Natural killer cell (primary cell): ENCODE measurements around the gene ILRUN. TPM values are rescaled to one million over a fixed set of nuclear protein-coding genes. Genes with fewer than 3 reads are reported as not detected.

ENCODE experiments used
- ATAC-seq, 3 donors: fragments of 150-1000 bp in 2 of 3; fragments of 200-7000 bp in 1 of 3; cut with Tn5 transposase; 1 replicate in 1 of 3; 2 replicates in 2 of 3; pipeline ENCODE4 v1.10.0; 2021; ENCODE audit warnings: mild to moderate bottlenecking in 2 of 3, moderate library complexity in 2 of 3
- DNase-seq, 2 donors: peaks; one replicate each; pipeline versions ENCODE4 v3.0.0 to v3.0.0-alpha.2; 2013 to 2021; ENCODE audit warnings: mixed read lengths in 1 of 2
- H3K27ac ChIP-seq: one replicate; pipeline ENCODE4 v1.5.1; 2013; ENCODE audit warnings: mild to moderate bottlenecking, low read length
- H3K27me3 ChIP-seq: one replicate; pipeline ENCODE4 v1.6.1; 2013; ENCODE audit warnings: low read length; ENCODE audit not compliant: control insufficient read depth, insufficient read depth
- H3K36me3 ChIP-seq: one replicate; pipeline ENCODE4 v1.6.1; 2013; ENCODE audit warnings: low read length; ENCODE audit not compliant: control insufficient read depth, insufficient read depth
- H3K4me1 ChIP-seq: one replicate; pipeline ENCODE4 v1.6.1; 2013; ENCODE audit warnings: low read length; ENCODE audit not compliant: control insufficient read depth, insufficient read depth
- H3K4me3 ChIP-seq: one replicate; pipeline ENCODE4 v1.5.1; 2013; ENCODE audit warnings: low read length
- H3K9me3 ChIP-seq: one replicate; pipeline ENCODE4 v1.6.1; 2013; ENCODE audit warnings: low read length; ENCODE audit not compliant: control insufficient read depth, insufficient read depth
- H3K27ac Mint-ChIP-seq, 2 donors: one replicate each; pipeline ENCODE4 v1.8.0; 2022; ENCODE audit warnings: mild to moderate bottlenecking in 2 of 2, mixed read lengths in 2 of 2, moderate library complexity in 1 of 2
- H3K27me3 Mint-ChIP-seq, 2 donors: one replicate each; pipeline ENCODE4 v1.8.0; 2022; ENCODE audit warnings: low read depth in 2 of 2, mixed read lengths in 2 of 2
- H3K36me3 Mint-ChIP-seq: one replicate; pipeline ENCODE4 v1.8.0; 2022; ENCODE audit warnings: mixed read lengths
- H3K4me1 Mint-ChIP-seq, 2 donors: one replicate each; pipeline ENCODE4 v1.8.0; 2022; ENCODE audit warnings: mixed read lengths in 2 of 2
- H3K4me3 Mint-ChIP-seq: one replicate; pipeline ENCODE4 v1.8.0; 2022; ENCODE audit warnings: mild to moderate bottlenecking, moderate library complexity, mixed read lengths
- H3K9me3 Mint-ChIP-seq, 2 donors: one replicate each; pipeline ENCODE4 v1.8.0; 2022; ENCODE audit warnings: mixed read lengths in 2 of 2
- CTCF ChIP-seq: fragments of 200-600 bp; IDR thresholded peaks from one replicate; pipeline ENCODE4 v1.8.0; 2022; ENCODE audit warnings: antibody characterized with exemption
- WGBS: methylation state at CpG from one replicate; pipeline ENCODE4 v1.1.7; 2013; ENCODE audit warnings: missing lambda C conversion rate; ENCODE audit not compliant: insufficient coverage; 5-methylcytosine and 5-hydroxymethylcytosine counted together
- intact Hi-C: fragments of 100-400 bp; cut with micrococcal nuclease; formaldehyde crosslinking; loops from one replicate; pipeline ENCODE4 v1.14.2; 2022
- total RNA-seq, 4 donors: library from RNA; stranded (reverse); fragments of 120-200 nt in 1 of 4; gene quantifications; one replicate each; pipeline versions ENCODE4 v1.2.3 to v1.2.4, GENCODE V29; 2013 to 2022

Gene ILRUN
- total RNA-seq, 3 donors from 2014 or later (not counting 1 experiment from before 2014, with no cell fraction given): 91.2 to 101 (median 92.3) TPM

DNA sequence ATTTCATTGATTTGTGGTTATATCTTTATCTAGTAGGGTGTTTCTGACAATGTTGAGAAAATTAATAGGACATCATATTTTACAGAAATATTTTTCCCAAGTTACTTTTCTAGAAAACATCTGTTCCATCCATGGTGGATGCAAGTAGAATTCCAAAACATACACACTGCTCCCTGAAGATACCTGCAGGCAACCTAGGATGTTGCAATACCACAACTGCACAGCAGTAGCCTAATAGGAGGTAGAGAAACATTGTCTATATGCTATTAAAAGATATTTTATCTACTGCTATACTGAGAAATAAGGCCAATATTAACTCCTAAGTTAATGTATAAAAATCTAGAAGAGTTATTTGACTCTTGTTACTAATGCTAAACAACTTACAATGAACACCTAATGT is 6.8 kb downstream of the ILRUN start:
- no peak for DNase-seq
- Mint-ChIP-seq H3K27ac (no peak overlapping the region), H3K27me3 (no peaks in the 10 kb centered on the region), H3K36me3 (no peaks in the 10 kb centered on the region), H3K4me1 (peaks cover 28 to 39% of the 10 kb centered on the region in 2 donors), H3K4me3 (no peak overlapping the region), H3K9me3 (no peaks in the 10 kb centered on the region)
- peaks cover 9% of the 10 kb centered on the region for H3K4me1 ChIP-seq
- TF ChIP-seq CTCF: no peak
- H3K9me3 ChIP-seq: no peaks in the 10 kb centered on the region
- no peaks in the 10 kb centered on the region for H3K27me3 ChIP-seq
- intact Hi-C loops: loop anchor here (10.0 kb wide), 1 partner anchor 105 kb away; the partner anchor contains the start of gene BLTP3A
- ATAC-seq: no peak
- H3K27ac ChIP-seq: no peak overlapping the region
- H3K4me3 ChIP-seq: no peak overlapping the region
- peaks cover 2% of the 10 kb centered on the region for H3K36me3 ChIP-seq

GRCh38 chr6:34688956-34689355 is 7.6 kb downstream of the ILRUN start:
- Histone ChIP-seq H3K4me3 (no peak overlapping the region), H3K36me3 (peaks cover 2% of the 10 kb centered on the region), H3K4me1 (peaks cover 6% of the 10 kb centered on the region), H3K9me3 (no peaks in the 10 kb centered on the region), H3K27me3 (no peaks in the 10 kb centered on the region), H3K27ac (no peak overlapping the region)
- WGBS: 91% methylated on average over 4 of the region's 5 CpGs
- no peaks in the 10 kb centered on the region for H3K9me3 Mint-ChIP-seq
- intact Hi-C loops: no loop called here
- no peak overlapping the region for H3K4me3 Mint-ChIP-seq
- DNase-seq (no peak), ATAC-seq (peak in 1 of 3 donors; percentile 24)
- no peaks in the 10 kb centered on the region for H3K36me3 Mint-ChIP-seq
- H3K27me3 Mint-ChIP-seq: no peaks in the 10 kb centered on the region
- peak overlapping the region in 1 of 2 donors; percentile 49 for H3K27ac Mint-ChIP-seq
- peaks cover 28 to 39% of the 10 kb centered on the region in 2 donors for H3K4me1 Mint-ChIP-seq
- no peak for TF ChIP-seq CTCF

GRCh38 chr6:34684919-34685318 is 11.6 kb downstream of the ILRUN start:
- Mint-ChIP-seq H3K4me3 (no peak overlapping the region), H3K27me3 (no peaks in the 10 kb centered on the region), H3K4me1 (peaks cover 30 to 31% of the 10 kb centered on the region in 2 donors), H3K9me3 (no peaks in the 10 kb centered on the region), H3K27ac (no peak overlapping the region), H3K36me3 (no peaks in the 10 kb centered on the region)
- WGBS: 85% methylated on average over 2 of the region's 2 CpGs
- TF ChIP-seq CTCF: no peak
- Histone ChIP-seq H3K9me3 (no peaks in the 10 kb centered on the region), H3K27me3 (no peaks in the 10 kb centered on the region), H3K27ac (no peak overlapping the region), H3K36me3 (peaks cover 2% of the 10 kb centered on the region), H3K4me3 (no peak overlapping the region), H3K4me1 (peaks cover 11% of the 10 kb centered on the region)
- no peak for DNase-seq
- intact Hi-C loops: no loop called here
- no peak for ATAC-seq

DNA sequence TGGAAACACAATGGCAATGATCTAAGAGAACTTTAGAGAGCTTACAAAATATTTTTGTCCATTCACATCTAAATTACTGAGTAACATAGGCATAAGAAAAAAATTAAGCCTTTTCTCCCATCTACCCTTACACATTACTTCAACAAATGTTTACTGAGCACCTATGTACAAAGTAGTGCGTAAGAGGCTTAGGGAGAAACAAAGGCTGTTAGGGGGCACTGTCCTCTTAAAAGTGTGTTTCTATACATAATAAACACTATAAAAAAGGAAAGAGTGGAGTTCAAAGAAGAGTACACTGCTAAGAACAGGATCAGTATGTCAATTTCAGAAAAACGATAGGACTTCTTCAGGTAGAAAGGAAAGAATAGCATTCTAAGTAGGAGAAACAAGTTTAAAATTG is 12.2 kb downstream of the ILRUN start:
- no peaks in the 10 kb centered on the region for H3K27me3 ChIP-seq
- no peak overlapping the region for H3K27ac ChIP-seq
- H3K9me3 ChIP-seq: no peaks in the 10 kb centered on the region
- no peak overlapping the region for H3K27ac Mint-ChIP-seq
- H3K4me1 ChIP-seq: peaks cover 13% of the 10 kb centered on the region
- H3K36me3 Mint-ChIP-seq: no peaks in the 10 kb centered on the region
- ATAC-seq (no peak), DNase-seq (no peak)
- no peak for TF ChIP-seq CTCF
- WGBS: 83% methylated on average over 1 of the region's 2 CpGs
- H3K4me1 Mint-ChIP-seq: peaks cover 36 to 37% of the 10 kb centered on the region in 2 donors
- no peak overlapping the region for H3K4me3 Mint-ChIP-seq
- no peaks in the 10 kb centered on the region for H3K9me3 Mint-ChIP-seq
- H3K27me3 Mint-ChIP-seq: no peaks in the 10 kb centered on the region
- intact Hi-C loops: no loop called here
- peaks cover 2% of the 10 kb centered on the region for H3K36me3 ChIP-seq
- no peak overlapping the region for H3K4me3 ChIP-seq
